Lung (tissue), 12 donors: ENCODE results near the gene MAP1A. TPM values are rescaled to one million over a fixed set of nuclear protein-coding genes. Genes with fewer than 3 reads are reported as not detected.

ENCODE experiments used
- ATAC-seq: fragments of 200-7000 bp; cut with Tn5 transposase; one replicate; pipeline ENCODE4 v1.9.1; 2020; ENCODE audit warnings: moderate number of reproducible peaks; ENCODE audit not compliant: insufficient read depth, low FRiP score
- DNase-seq, 3 donors: peaks; one replicate each; pipeline ENCODE4 v3.0.0-alpha.2; 2013 to 2017
- H3K27ac ChIP-seq, 2 donors: one replicate each; pipeline ENCODE4 v1.5.1; 2013; ENCODE audit warnings: mild to moderate bottlenecking in 2 of 2, moderate library complexity in 2 of 2, control low read depth in 1 of 2, inconsistent platforms in 1 of 2, low read depth in 1 of 2, low read length in 1 of 2
- H3K27me3 ChIP-seq, 3 donors: one replicate each; pipeline ENCODE4 v1.5.1; 2013; ENCODE audit warnings: low read length in 2 of 3; ENCODE audit not compliant: control insufficient read depth in 3 of 3, insufficient read depth in 3 of 3
- H3K36me3 ChIP-seq, 4 donors: one replicate each; pipeline ENCODE4 v1.5.1; 2013; ENCODE audit warnings: low read length in 4 of 4, mild to moderate bottlenecking in 1 of 4, moderate library complexity in 1 of 4; ENCODE audit not compliant: control insufficient read depth in 4 of 4, insufficient read depth in 4 of 4
- H3K4me1 ChIP-seq, 5 donors: one replicate each; pipeline ENCODE4 v1.5.1; 2013; ENCODE audit warnings: low read length in 5 of 5, mild to moderate bottlenecking in 2 of 5, moderate library complexity in 1 of 5; ENCODE audit not compliant: control insufficient read depth in 5 of 5, insufficient read depth in 5 of 5
- H3K4me3 ChIP-seq: one replicate; pipeline ENCODE4 v1.5.1; 2013; ENCODE audit warnings: mild to moderate bottlenecking, control low read depth, moderate library complexity
- H3K9ac ChIP-seq, 2 donors: one replicate each; pipeline ENCODE4 v1.5.1; 2013; ENCODE audit warnings: low read length in 2 of 2, control low read depth in 1 of 2; ENCODE audit not compliant: insufficient read depth in 1 of 2
- H3K9me3 ChIP-seq, 4 donors: one replicate each; pipeline ENCODE4 v1.5.1; 2013; ENCODE audit warnings: low read length in 3 of 4, mild to moderate bottlenecking in 1 of 4, moderate library complexity in 1 of 4; ENCODE audit not compliant: control insufficient read depth in 4 of 4, insufficient read depth in 3 of 4
- WGBS, 2 donors: extraction: QIAGEN DNeasy Blood & Tissue Kit; methylation state at CpG; one replicate each; pipeline ENCODE4 v1.1.7; 2013; 5-methylcytosine and 5-hydroxymethylcytosine counted together
- polyA plus RNA-seq, 2 donors: library from polyadenylated mRNA; stranded (reverse); fragments of 200-250 nt; gene quantifications; one replicate each; pipeline ENCODE4 v1.2.1, GENCODE V29; 2013
- total RNA-seq, 2 donors: library from RNA; depleted of rRNA in 1 of 2; stranded (reverse); fragments of >200 nt in 1 of 2; gene quantifications; one replicate each; pipeline ENCODE4 v1.2.1, GENCODE V29; 2014 to 2021
- TF ChIP-seq, protein P1 (sequence below): IDR thresholded peaks from 2 replicates; pipeline ENCODE4 v1.5.1; 2012; ENCODE audit warnings: mild to moderate bottlenecking; ENCODE audit errors: control extremely low read depth, extremely low read depth
- donor health status: control.
- donor health status: control.
- donor health status: Bipolar disorder and iron deficiency.
- donor health status: healthy.
- donor health status: DM: yes; HTN: yes; CAD: no.

Gene MAP1A
- total and polyA plus RNA-seq, 4 donors = 1.8 to 17.8 (median 5.3) TPM

DNA sequence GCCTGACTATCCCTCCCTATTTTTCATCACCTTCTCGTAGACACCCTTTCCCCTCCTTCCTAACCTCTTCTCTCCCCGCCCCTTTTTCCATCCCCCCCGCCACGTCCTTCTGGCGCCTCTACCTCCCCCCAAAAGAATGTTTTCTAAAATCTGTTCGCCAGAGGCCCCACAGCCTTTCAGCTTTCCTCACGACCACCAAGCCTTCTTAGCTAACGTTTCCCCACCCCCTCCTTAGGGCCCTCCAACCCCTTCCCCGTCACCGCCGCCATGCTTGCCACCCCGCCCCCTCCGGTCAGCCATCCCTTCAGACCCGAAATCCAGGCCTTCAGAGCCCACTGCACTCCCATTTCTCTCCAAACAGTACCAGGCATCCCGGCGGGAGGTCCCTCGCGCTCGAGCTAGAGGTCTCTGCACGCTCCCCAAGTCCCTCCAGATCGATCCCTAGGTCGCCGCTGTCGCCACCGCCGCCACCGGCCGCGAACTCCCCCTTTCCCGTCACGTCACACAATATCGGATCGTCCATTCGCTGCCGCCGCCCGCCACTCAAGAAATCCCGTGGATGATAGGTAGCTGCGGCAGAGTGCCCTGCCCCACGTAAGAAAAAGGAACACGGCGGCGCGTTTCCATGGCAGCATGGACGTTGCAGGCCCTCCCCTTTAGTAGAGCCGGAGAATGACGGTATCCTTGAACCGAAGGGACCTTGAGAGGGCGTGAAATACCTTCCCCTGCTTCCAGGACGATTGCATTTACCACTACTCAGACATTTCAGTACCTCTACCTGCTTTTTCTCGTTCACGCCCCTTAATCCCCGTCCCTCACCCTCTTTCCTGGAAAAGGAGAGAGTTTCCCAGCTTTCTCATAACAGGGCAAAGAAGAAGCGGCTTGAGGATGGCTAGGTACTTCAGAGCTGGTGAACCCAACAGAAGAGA lies 24.5 kb upstream of the MAP1A start, which contains the start of gene TP53BP1:
Gene TP53BP1, minus strand, starts transcription at position 484 of the 929 bp plus-strand sequence. Its CDS starts 113 bp downstream, at position 371.
- H3K27me3 ChIP-seq = no peaks in the 10 kb centered on the region
- H3K4me3 ChIP-seq = peak within 1 kb of the TSS; percentile 93
- ATAC-seq (peak; percentile 96), DNase-seq (peak; percentile 96 to 98 (median 97))
- H3K4me1 ChIP-seq = peaks cover 0 to 18% (median 4%) of the 10 kb centered on the region in 5 donors
- WGBS, 2 donors = 1% methylated on average over 54 of the region's 54 CpGs
- H3K27ac ChIP-seq = peak within 1 kb of the TSS; percentile 58 to 93
- peaks cover 1 to 12% (median 7%) of the 10 kb centered on the region in 4 donors for H3K36me3 ChIP-seq
- H3K9ac ChIP-seq = peak within 1 kb of the TSS; percentile 91 to 93
- H3K9me3 ChIP-seq = no peaks in the 10 kb centered on the region
- TF ChIP-seq, protein P1, sequence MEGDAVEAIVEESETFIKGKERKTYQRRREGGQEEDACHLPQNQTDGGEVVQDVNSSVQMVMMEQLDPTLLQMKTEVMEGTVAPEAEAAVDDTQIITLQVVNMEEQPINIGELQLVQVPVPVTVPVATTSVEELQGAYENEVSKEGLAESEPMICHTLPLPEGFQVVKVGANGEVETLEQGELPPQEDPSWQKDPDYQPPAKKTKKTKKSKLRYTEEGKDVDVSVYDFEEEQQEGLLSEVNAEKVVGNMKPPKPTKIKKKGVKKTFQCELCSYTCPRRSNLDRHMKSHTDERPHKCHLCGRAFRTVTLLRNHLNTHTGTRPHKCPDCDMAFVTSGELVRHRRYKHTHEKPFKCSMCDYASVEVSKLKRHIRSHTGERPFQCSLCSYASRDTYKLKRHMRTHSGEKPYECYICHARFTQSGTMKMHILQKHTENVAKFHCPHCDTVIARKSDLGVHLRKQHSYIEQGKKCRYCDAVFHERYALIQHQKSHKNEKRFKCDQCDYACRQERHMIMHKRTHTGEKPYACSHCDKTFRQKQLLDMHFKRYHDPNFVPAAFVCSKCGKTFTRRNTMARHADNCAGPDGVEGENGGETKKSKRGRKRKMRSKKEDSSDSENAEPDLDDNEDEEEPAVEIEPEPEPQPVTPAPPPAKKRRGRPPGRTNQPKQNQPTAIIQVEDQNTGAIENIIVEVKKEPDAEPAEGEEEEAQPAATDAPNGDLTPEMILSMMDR = no peak

DNA sequence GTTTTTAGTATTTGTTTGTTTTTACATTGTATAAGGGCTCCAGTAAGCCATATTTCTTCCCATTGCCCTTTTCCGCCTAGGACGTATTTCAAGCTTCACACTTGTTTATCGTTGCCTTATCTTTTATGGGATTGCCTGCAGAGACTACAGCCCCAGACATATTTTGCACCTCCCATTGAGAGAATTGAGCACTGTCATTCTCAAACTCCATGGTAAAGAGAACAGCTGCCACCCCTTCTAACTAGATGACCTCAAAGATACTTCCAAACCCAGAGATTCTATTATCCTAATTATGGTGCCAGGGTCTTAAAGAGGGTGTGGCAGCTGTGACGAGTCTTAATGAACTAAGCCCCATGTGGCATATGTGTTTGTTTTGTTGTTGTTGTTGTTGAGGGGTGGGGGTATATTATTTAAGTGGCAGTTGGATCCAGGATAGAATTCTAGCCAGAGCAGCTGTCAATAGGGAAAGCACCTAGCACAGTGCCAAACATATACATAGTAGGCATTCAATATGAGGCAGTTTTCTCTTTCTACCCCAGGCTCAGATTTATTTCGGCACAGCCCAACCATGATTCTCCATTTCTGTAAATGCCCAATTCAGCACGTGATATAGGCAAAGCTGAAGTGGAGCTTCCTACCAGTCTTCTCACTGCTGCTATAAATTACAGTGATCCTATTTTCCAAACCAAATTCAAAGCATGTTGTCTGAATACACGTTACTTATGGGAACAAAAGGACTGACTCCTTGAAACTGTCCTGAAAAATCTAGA lies 23.5 kb upstream of the MAP1A start:
- H3K9ac ChIP-seq = peak overlapping the region; percentile 91 to 93
- DNase-seq = no peak
- no peaks in the 10 kb centered on the region for H3K27me3 ChIP-seq
- 73 to 80% methylated on average over 7 of the region's 7 CpGs for WGBS, 2 donors
- ATAC-seq = no peak
- peaks cover 0 to 18% (median 4%) of the 10 kb centered on the region in 5 donors for H3K4me1 ChIP-seq
- H3K36me3 ChIP-seq = peaks cover 0 to 6% (median 3%) of the 10 kb centered on the region in 4 donors
- H3K27ac ChIP-seq = peak overlapping the region in 1 of 2 donors; percentile 43
- no peaks in the 10 kb centered on the region for H3K9me3 ChIP-seq
- H3K4me3 ChIP-seq = no peak overlapping the region
- TF ChIP-seq, protein P1 = no peak

DNA sequence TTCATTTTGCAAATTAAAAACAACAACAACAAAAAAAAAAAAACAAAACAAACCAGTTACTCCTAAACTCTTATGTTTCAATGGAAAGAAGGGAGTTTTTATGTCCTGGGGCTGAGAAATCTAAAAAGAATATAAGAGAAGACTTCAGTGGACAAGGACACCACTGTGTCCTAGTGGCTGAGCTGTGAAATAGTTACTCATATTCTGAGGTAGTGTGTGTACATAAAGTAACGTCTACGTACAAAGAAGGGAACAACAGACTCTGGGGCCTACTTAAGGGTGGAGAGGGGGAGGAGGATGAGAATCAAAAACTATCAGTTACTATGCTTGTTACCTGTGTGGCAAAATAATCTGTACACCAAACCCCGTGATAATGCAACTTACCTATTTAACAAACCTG lies 18.4 kb upstream of the MAP1A start:
- H3K9me3 ChIP-seq = no peaks in the 10 kb centered on the region
- H3K36me3 ChIP-seq = no peaks in the 10 kb centered on the region
- peaks cover 0 to under 1% (median 0%) of the 10 kb centered on the region in 5 donors for H3K4me1 ChIP-seq
- H3K27me3 ChIP-seq = no peaks in the 10 kb centered on the region
- TF ChIP-seq, protein P1 = no peak
- H3K4me3 ChIP-seq = no peak overlapping the region
- H3K27ac ChIP-seq = no peak overlapping the region
- 70 to 75% methylated on average over 3 of the region's 3 CpGs for WGBS, 2 donors
- DNase-seq (no peak), ATAC-seq (no peak)
- no peak overlapping the region for H3K9ac ChIP-seq
